ENCODE results near the gene TPM1.

- TF ChIP-seq, protein P1, sequence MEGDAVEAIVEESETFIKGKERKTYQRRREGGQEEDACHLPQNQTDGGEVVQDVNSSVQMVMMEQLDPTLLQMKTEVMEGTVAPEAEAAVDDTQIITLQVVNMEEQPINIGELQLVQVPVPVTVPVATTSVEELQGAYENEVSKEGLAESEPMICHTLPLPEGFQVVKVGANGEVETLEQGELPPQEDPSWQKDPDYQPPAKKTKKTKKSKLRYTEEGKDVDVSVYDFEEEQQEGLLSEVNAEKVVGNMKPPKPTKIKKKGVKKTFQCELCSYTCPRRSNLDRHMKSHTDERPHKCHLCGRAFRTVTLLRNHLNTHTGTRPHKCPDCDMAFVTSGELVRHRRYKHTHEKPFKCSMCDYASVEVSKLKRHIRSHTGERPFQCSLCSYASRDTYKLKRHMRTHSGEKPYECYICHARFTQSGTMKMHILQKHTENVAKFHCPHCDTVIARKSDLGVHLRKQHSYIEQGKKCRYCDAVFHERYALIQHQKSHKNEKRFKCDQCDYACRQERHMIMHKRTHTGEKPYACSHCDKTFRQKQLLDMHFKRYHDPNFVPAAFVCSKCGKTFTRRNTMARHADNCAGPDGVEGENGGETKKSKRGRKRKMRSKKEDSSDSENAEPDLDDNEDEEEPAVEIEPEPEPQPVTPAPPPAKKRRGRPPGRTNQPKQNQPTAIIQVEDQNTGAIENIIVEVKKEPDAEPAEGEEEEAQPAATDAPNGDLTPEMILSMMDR (IDR thresholded peaks at IDR 0.05), result no peak
- TF ChIP-seq EZH2 (IDR thresholded peaks at IDR 0.05; ENCODE audit: borderline replicate concordance, insufficient read depth, low read depth, low read length, poor library complexity, severe bottlenecking), result no peak
Observed at GRCh38 chr15:63008333-63009049, 34.1 kb upstream of the TPM1 start.

Data from B cell (primary cell).